SKM-1 (cell line): Measurements from ENCODE around the gene MAP3K7CL.

Experiments used
- DNase-seq: peaks from one replicate; lab custom pipeline; 2025; ENCODE audit not compliant: unreplicated experiment; lab: John Stamatoyannopoulos, UW

The MAP3K7CL gene

GRCh38 chr21:29130270-29130969 is at the start of gene MAP3K7CL:
Gene MAP3K7CL (plus strand): TSS chr21:29130644. CDS start chr21:29133345, 2,701 bp downstream.
- DNase-seq, result no peak

- DNase-seq, result no peak
Measured at GRCh38 chr21:29082046-29082815, 48.2 kb upstream of the MAP3K7CL start.

GRCh38 chr21:29083306-29083705 is 47.1 kb upstream of the MAP3K7CL start:
- no peak for DNase-seq

GRCh38 chr21:29084372-29084771 is 46.1 kb upstream of the MAP3K7CL start:
- DNase-seq, result no peak

- DNase-seq, result no peak
Measured at GRCh38 chr21:29085106-29085752, 45.2 kb upstream of the MAP3K7CL start.

- DNase-seq, result no peak
Measured at GRCh38 chr21:29091033-29091432, 39.4 kb upstream of the MAP3K7CL start.

- no peak for DNase-seq
Measured at GRCh38 chr21:29092102-29092959, 38.1 kb upstream of the MAP3K7CL start.

GRCh38 chr21:29096218-29097015 is 34.0 kb upstream of the MAP3K7CL start:
- peak; percentile 26 for DNase-seq

- no peak for DNase-seq
Measured at GRCh38 chr21:29098156-29098555, 32.3 kb upstream of the MAP3K7CL start.

- no peak for DNase-seq
Measured at GRCh38 chr21:29102791-29103257, 27.6 kb upstream of the MAP3K7CL start.

GRCh38 chr21:29104239-29104708 is 26.2 kb upstream of the MAP3K7CL start:
- DNase-seq, result no peak

GRCh38 chr21:29105218-29105617 is 25.2 kb upstream of the MAP3K7CL start:
- DNase-seq, result no peak

- DNase-seq, result no peak
Measured at GRCh38 chr21:29114765-29115500, 15.5 kb upstream of the MAP3K7CL start.

- no peak for DNase-seq
Measured at GRCh38 chr21:29115899-29116298, 14.5 kb upstream of the MAP3K7CL start.

- no peak for DNase-seq
Measured at GRCh38 chr21:29117372-29117955, 13.0 kb upstream of the MAP3K7CL start.

- DNase-seq, result no peak
Measured at GRCh38 chr21:29121759-29122158, 8.7 kb upstream of the MAP3K7CL start.

GRCh38 chr21:29124645-29125044 is 5.8 kb upstream of the MAP3K7CL start:
- no peak for DNase-seq

GRCh38 chr21:29125191-29125590 is 5.3 kb upstream of the MAP3K7CL start:
- DNase-seq, result no peak

GRCh38 chr21:29125979-29126378 is 4.5 kb upstream of the MAP3K7CL start:
- DNase-seq, result no peak
